ENCODE data around the gene FAM210B. TPM values are rescaled to one million over a fixed set of nuclear protein-coding genes. Genes with fewer than 3 reads are reported as not detected.

FAM210B gene
- total RNA-seq = 10 to 100 TPM; 26.3 to 29.9 TPM

GRCh38 chr20:56358600-56359211, at the start of gene FAM210B:
TSS of gene FAM210B (plus strand) at chr20:56358974. CDS start at chr20:56359006, 32 bp downstream.
- peak; percentile 80 for DNase-seq (ENCODE audit: low spot score)
- H3K4me3 ChIP-seq = peak within 1 kb of the TSS; percentile 70 to 95
- peak within 1 kb of the TSS; percentile 77 to 84 for H3K27ac ChIP-seq
- no peaks in the 10 kb centered on the region for H3K9me3 ChIP-seq
- no peak for TF ChIP-seq CTCF (IDR thresholded peaks at IDR 0.05)
- H3K4me1 ChIP-seq = peaks cover 0 to 29% of the 10 kb centered on the region in 2 donors
- H3K27me3 ChIP-seq = no peaks in the 10 kb centered on the region
- H3K36me3 ChIP-seq = no peaks in the 10 kb centered on the region

GRCh38 chr20:56316051-56316450, 42.7 kb upstream of the FAM210B start:
- DNase-seq (ENCODE audit: low spot score) = no peak
- Histone ChIP-seq H3K27me3 (no peaks in the 10 kb centered on the region), H3K4me3 (no peak overlapping the region), H3K9me3 (no peaks in the 10 kb centered on the region), H3K36me3 (no peaks in the 10 kb centered on the region), H3K4me1 (no peaks in the 10 kb centered on the region), H3K27ac (no peak overlapping the region)
- TF ChIP-seq CTCF (IDR thresholded peaks at IDR 0.05) = no peak

- Histone ChIP-seq H3K27ac (no peak overlapping the region), H3K36me3 (no peaks in the 10 kb centered on the region), H3K27me3 (no peaks in the 10 kb centered on the region), H3K4me3 (no peak overlapping the region), H3K4me1 (no peaks in the 10 kb centered on the region), H3K9me3 (no peaks in the 10 kb centered on the region)
- no peak for TF ChIP-seq CTCF (IDR thresholded peaks at IDR 0.05)
- no peak for DNase-seq (ENCODE audit: low spot score)
Measured at GRCh38 chr20:56316483-56316882, 42.3 kb upstream of the FAM210B start.

GRCh38 chr20:56322681-56323080, 36.1 kb upstream of the FAM210B start:
- H3K27me3 ChIP-seq = no peaks in the 10 kb centered on the region
- H3K27ac ChIP-seq = no peak overlapping the region
- no peak for DNase-seq (ENCODE audit: low spot score)
- no peaks in the 10 kb centered on the region for H3K9me3 ChIP-seq
- no peak overlapping the region for H3K4me3 ChIP-seq
- H3K4me1 ChIP-seq = no peaks in the 10 kb centered on the region
- H3K36me3 ChIP-seq = no peaks in the 10 kb centered on the region
- TF ChIP-seq CTCF (IDR thresholded peaks at IDR 0.05) = no peak

DNA sequence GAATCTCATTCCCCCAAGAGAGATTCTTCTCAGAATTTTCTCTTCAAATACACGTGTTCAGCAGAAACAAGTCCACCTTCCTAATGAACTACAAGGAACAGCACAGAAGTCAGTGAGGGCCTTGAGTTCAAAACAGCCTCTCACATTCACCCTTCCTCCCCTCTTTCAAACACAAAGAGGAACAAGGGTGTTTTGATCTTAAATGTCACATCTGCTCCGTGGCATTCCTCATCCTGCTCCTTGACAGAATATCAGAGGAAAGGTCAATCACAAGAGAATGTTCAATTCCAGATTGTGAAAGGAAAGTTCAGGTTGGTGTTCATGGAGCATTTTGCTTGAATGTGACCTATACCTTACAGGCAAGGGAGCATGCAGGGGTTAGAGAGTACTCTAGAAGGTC, 35.6 kb upstream of the FAM210B start:
- DNase-seq (ENCODE audit: low spot score) = no peak
- TF ChIP-seq CTCF (IDR thresholded peaks at IDR 0.05) = no peak
- H3K27ac ChIP-seq = no peak overlapping the region
- H3K4me1 ChIP-seq = no peaks in the 10 kb centered on the region
- no peaks in the 10 kb centered on the region for H3K9me3 ChIP-seq
- H3K4me3 ChIP-seq = no peak overlapping the region
- H3K36me3 ChIP-seq = no peaks in the 10 kb centered on the region
- H3K27me3 ChIP-seq = no peaks in the 10 kb centered on the region

DNA sequence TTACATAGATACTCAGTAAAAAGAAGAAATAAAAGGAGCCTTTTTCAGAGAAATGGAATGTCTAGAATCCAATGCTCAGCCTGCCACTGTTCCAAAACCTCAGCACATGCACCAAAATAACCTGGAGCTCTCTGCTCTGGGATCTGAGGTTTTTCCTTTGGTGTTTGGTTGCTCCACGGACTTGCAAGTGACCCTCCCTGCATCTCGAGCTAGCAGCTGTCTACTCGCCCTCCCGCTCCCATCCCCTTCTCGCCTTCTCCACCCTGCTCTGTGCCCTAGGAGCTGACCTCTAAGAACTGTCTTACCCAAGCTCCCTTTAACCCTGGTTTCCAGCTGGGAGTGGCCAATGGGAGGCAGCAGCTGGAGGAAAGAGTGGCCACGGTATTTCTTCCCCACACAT, 35.1 kb upstream of the FAM210B start:
- Histone ChIP-seq H3K27ac (no peak overlapping the region), H3K4me1 (no peaks in the 10 kb centered on the region), H3K9me3 (no peaks in the 10 kb centered on the region), H3K36me3 (no peaks in the 10 kb centered on the region), H3K27me3 (no peaks in the 10 kb centered on the region), H3K4me3 (no peak overlapping the region)
- no peak for DNase-seq (ENCODE audit: low spot score)
- no peak for TF ChIP-seq CTCF (IDR thresholded peaks at IDR 0.05)
